C4-2B (cell line): ENCODE data around the gene MTUS2.

ENCODE experiments used
- H3K27ac ChIP-seq: fragments of 450-650 bp; 2 replicates; pipeline ENCODE4 v1.5.1; 2017
- ZFX ChIP-seq: fragments of 450-650 bp; IDR thresholded peaks from 2 replicates; pipeline ENCODE4 v1.6.1; 2017
- TF ChIP-seq, protein P1 (sequence below): fragments of 450-650 bp; conservative IDR thresholded peaks from 2 replicates; pipeline ENCODE4 v1.5.1; 2017; ENCODE audit warnings: mild to moderate bottlenecking

MTUS2 gene

DNA sequence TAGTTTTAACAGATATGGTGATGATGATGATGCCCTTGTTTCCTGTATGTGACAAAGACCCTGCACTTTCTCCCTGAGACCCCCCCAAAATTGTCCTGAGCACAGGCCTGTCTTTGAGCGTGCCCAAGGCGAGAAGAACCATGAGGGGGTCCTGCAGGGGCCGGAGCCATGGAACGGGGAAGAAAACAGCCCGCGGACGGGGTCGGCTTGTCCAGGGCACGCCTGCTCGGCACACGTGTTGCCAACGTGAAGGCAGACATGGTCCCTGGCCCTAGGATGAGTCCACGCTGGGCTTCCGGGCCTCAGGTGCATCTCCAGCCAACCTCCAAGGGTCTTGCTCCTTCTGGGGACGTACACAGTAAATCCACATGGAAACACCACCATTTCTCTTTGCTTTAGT lies 684.6 kb downstream of the MTUS2 start:
- TF ChIP-seq ZFX: no peak
- TF ChIP-seq, protein P1, sequence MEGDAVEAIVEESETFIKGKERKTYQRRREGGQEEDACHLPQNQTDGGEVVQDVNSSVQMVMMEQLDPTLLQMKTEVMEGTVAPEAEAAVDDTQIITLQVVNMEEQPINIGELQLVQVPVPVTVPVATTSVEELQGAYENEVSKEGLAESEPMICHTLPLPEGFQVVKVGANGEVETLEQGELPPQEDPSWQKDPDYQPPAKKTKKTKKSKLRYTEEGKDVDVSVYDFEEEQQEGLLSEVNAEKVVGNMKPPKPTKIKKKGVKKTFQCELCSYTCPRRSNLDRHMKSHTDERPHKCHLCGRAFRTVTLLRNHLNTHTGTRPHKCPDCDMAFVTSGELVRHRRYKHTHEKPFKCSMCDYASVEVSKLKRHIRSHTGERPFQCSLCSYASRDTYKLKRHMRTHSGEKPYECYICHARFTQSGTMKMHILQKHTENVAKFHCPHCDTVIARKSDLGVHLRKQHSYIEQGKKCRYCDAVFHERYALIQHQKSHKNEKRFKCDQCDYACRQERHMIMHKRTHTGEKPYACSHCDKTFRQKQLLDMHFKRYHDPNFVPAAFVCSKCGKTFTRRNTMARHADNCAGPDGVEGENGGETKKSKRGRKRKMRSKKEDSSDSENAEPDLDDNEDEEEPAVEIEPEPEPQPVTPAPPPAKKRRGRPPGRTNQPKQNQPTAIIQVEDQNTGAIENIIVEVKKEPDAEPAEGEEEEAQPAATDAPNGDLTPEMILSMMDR: no peak
- no peak overlapping the region for H3K27ac ChIP-seq

DNA sequence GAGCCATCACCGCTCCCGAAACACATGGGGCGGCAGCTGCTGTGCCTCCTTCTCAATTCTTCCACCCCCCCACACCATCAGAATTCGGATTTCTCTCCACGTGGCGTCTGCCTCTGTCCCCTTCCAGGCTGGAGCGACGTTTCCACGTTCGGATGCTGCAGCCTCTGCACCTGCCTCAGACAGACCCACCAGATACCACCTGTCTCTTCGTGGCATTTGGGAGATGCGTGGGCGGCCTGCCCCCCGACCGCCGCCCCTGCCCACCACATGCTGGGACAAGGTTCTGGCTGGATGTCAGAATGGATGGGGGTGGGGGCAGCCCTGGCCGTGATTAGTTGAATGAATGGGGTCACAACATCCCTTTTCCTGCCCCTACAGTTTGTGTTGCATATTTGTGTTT lies 685.4 kb downstream of the MTUS2 start:
- H3K27ac ChIP-seq: no peak overlapping the region
- TF ChIP-seq, protein P1: no peak
- no peak for TF ChIP-seq ZFX

DNA sequence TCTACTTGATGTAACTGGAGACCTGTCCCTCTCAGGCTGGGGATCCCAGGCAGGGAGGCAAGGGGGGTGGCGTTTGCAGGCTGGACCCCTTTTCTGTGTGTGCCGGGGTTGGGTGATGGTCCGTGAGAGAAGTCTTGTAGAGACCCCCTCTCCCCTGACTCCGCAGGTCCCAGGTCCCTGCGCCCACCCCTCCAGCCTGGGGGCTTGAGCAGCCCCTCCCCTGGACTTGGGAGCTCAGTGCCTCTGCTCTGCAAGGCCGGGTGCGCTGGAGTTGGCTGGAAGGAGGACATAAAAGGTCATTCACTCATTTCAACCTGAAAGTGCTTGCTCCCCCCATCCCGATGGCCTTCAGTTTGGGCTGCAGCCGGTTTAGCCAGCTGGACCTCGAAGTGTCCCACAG lies 685.8 kb downstream of the MTUS2 start:
- TF ChIP-seq, protein P1: no peak
- TF ChIP-seq ZFX: no peak
- no peak overlapping the region for H3K27ac ChIP-seq

DNA sequence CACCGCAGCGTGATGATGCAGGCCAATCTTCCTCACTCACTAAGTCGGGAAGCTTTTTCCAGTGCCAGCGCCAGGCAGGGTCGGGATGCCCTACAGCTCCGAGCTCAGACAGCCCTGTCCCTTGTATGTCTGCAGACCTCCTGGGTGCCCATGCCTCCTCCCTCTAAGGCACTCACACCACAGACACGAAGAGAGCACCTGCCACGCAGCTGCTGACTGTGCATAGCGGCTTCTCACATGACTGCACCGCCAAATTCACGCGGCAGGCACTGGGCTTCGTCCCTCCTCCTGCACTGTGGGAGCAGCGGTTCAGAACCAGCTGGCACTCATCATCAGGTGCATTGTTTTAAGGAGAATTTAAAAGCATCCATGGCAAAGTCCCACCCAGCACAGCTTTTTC lies 687.2 kb downstream of the MTUS2 start:
- TF ChIP-seq, protein P1: no peak
- no peak for TF ChIP-seq ZFX
- H3K27ac ChIP-seq: no peak overlapping the region

DNA sequence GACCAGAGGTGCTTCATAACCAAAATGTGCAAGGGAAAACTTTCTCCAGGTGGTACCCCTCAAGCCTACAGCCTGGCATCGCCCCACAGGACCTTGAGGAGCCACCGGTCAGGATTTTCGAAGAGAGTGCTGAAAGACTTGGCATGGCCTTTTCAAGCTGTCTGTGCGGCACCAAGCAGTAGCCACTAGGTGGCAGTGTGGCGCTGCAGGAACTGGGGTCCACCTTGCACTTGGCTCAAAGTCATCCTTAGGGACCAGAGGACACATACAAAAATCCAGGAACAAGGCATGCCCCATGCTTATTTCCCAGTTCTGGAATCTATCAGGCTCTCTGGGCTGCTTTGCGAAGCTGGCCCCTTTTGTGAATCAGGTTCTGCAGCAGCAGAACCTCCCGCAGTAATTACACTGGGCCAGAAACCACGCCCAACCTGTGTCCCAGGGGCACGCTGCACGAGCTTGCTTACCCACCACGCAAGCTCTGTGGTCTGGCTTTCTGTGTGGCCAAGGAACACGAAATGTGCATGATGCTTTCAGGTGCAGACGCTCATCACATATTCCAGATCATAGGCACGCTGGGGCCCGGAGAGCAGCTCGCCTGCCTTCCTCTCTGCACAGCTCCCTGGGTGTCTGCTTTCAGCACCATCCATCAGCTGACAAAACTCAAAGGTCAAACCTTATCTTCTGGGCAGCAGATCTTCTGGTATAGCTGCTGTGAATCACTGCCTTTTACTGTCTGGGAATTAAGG lies 688.2 kb downstream of the MTUS2 start:
- no peak overlapping the region for H3K27ac ChIP-seq

DNA sequence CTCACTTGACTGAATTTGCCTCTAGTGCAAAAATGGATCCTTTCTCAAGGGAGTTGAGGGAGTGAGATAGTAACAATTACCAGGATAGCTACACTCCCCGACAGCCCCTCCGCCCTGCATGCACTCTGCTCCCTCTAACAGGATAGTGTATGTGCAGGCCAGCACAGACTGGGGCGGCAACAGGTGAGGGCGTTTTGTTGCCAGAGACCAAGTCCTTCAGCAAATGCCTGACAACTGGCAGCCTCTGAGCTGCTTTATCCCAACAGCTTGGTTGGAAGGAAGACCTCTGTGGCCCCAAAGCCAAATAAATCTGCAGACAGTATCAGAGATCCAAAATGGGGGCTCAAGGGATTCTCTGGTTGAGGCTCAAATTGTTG lies 688.7 kb downstream of the MTUS2 start:
- H3K27ac ChIP-seq: no peak overlapping the region
- TF ChIP-seq ZFX: no peak
- TF ChIP-seq, protein P1: no peak

More for the DNA sequence above, 688.2 kb downstream of the MTUS2 start:
- TF ChIP-seq, protein P1: peak; percentile 100
- no peak for TF ChIP-seq ZFX

DNA sequence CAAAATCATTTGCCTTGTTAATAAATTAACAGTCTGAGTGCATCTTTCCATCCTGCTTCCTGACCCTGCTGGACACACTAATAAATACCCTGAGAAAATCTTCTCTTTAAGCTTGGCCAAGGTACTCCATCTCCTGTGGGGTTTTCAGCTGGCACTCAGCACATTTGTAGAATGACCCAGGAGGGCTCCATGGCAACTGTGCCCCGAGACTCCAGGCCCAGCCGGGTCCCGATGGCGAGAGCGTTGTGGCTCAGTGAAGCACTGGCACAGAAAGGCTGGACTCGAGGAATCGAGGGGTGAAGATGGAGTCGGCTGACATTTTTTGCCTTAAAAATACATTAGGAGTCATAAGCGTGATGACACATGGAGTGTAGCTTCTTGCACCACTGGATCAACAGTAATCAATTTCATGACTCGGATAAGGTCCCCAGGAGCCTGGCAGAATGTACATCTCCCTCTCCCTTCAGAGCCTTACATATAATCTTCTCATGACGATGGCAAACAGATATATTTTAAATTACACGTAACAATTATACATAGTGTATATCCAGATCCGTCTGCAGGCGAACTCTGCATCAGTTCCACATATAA lies 690.0 kb downstream of the MTUS2 start:
- H3K27ac ChIP-seq: no peak overlapping the region
- no peak for TF ChIP-seq ZFX
- TF ChIP-seq, protein P1: no peak
